Measurements from ENCODE around the gene CRISP1. TPM values are rescaled to one million over a fixed set of nuclear protein-coding genes. Genes with fewer than 3 reads are reported as not detected.

Gene CRISP1
- total and polyA plus RNA-seq, 2 of the 4 experiments (the other 2 are of a cell fraction): not detected

DNA sequence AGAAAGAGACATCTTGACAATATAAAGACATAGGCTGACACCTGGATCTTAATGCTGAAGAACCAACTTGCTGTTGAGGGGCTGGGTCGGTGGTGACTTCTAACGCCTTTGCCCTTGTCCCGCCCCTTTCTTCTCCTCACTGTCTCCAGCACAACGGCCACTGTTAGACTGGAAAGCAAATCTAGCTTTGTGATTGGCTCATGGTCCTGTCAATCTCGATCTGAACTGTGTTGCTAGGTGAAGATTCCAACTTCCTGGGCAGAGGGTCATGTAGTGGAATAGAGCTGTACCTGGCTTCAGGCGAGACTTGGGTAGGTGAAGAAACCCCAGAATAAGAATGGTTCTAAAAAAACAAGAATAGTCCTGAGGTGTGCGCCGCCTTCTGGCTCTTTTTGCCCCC, 79.2 kb downstream of the CRISP1 start, which contains the start of gene PGK2:
TSS of gene PGK2 (minus strand) at position 110 of the 400 bp plus-strand sequence. CDS start at position 12, 98 bp downstream.
- ATAC-seq (ENCODE audit: low read depth) (no peak), DNase-seq (no peak)
- BruUV-seq (replicated peaks): no TSS peak
- H3K18ac ChIP-seq (ENCODE audit: low read depth, low read length): no peak within 1 kb of the TSS
- no CpG with 5 or more reads among the region's 8 CpGs for WGBS, 2 experiments (ENCODE audit: extremely low coverage in 2 of 2, insufficient read length in 1 of 2)
- no peaks in the 10 kb centered on the region for H4K20me1 ChIP-seq (ENCODE audit: insufficient read depth, low read length)
- H3K4me1 ChIP-seq (ENCODE audit: control insufficient read depth, insufficient read depth, low read length): no peaks in the 10 kb centered on the region
- no peak within 1 kb of the TSS for H2AFZ ChIP-seq (replicated peaks; ENCODE audit: low read length, poor library complexity)
- no peak within 1 kb of the TSS for H2AK5ac ChIP-seq (ENCODE audit: low read depth, low read length)
- no peak within 1 kb of the TSS for H4K91ac ChIP-seq (ENCODE audit: insufficient read depth, low read depth, low read length)
- in situ Hi-C loops (cut with MboI; ENCODE audit: low sequenced_read_pairs) (no loop called here), intact Hi-C loops (cut with micrococcal nuclease) (no loop called here), dilution Hi-C loops (cut with HindIII; ENCODE audit: low sequenced_read_pairs, unreplicated experiment) (no loop called here)
- ChIA-PET CTCF (no interaction called here), POLR2A (ENCODE audit: unreplicated experiment) (interaction anchor here (0.6 kb wide), 1 partner anchor 1285 kb away, joined by 4 read pairs; no protein-coding TSS in a partner anchor)
- no peak within 1 kb of the TSS for H2BK120ac ChIP-seq (ENCODE audit: low read depth, low read length)
- H3K23ac ChIP-seq (ENCODE audit: low read depth, low read length): no peak within 1 kb of the TSS
- no peak within 1 kb of the TSS for H3K9ac ChIP-seq (ENCODE audit: low read depth, low read length)
- no peaks in the 10 kb centered on the region for H3K9me1 ChIP-seq (ENCODE audit: insufficient read depth, low read length)
- no peaks in the 10 kb centered on the region for H3K36me3 ChIP-seq (ENCODE audit: control insufficient read depth, insufficient read depth, low read length)
- H3K27ac ChIP-seq (ENCODE audit: insufficient read depth, low read length): no peak within 1 kb of the TSS
- H3K4me2 ChIP-seq (ENCODE audit: low read depth, low read length): no peak within 1 kb of the TSS
- H3K9me3 ChIP-seq (ENCODE audit: control insufficient read depth, insufficient read depth, low read length): peaks cover 4% of the 10 kb centered on the region; the same call in 1 of the 2 replicates
- H3K56ac ChIP-seq (ENCODE audit: extremely low read depth, insufficient read depth, low read length): no peak within 1 kb of the TSS
- no peak within 1 kb of the TSS for H4K8ac ChIP-seq (ENCODE audit: low read depth in 2 of 2, low read length in 2 of 2)
- H3K27me3 ChIP-seq (ENCODE audit: control insufficient read depth, insufficient read depth, low read length): no peaks in the 10 kb centered on the region
- no peak within 1 kb of the TSS for H2BK5ac ChIP-seq (ENCODE audit: low read depth, low read length, poor library complexity, severe bottlenecking)
- no peak for TF ChIP-seq CEBPB (IDR thresholded peaks at IDR 0.05; ENCODE audit: low read depth, low read length)
- no peak for TF ChIP-seq RCOR1 (IDR thresholded peaks at IDR 0.05; ENCODE audit: insufficient replicate concordance, low read length)
- TF ChIP-seq, protein P1, sequence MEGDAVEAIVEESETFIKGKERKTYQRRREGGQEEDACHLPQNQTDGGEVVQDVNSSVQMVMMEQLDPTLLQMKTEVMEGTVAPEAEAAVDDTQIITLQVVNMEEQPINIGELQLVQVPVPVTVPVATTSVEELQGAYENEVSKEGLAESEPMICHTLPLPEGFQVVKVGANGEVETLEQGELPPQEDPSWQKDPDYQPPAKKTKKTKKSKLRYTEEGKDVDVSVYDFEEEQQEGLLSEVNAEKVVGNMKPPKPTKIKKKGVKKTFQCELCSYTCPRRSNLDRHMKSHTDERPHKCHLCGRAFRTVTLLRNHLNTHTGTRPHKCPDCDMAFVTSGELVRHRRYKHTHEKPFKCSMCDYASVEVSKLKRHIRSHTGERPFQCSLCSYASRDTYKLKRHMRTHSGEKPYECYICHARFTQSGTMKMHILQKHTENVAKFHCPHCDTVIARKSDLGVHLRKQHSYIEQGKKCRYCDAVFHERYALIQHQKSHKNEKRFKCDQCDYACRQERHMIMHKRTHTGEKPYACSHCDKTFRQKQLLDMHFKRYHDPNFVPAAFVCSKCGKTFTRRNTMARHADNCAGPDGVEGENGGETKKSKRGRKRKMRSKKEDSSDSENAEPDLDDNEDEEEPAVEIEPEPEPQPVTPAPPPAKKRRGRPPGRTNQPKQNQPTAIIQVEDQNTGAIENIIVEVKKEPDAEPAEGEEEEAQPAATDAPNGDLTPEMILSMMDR (conservative IDR thresholded peaks at IDR 0.05; ENCODE audit: low read depth, low read length): no peak
- TF ChIP-seq POLR2A (IDR thresholded peaks at IDR 0.05; ENCODE audit: low read depth, low read length): no peak
- no peak for TF ChIP-seq RAD21 (IDR thresholded peaks at IDR 0.05; ENCODE audit: low read length)
- TF ChIP-seq MAZ (IDR thresholded peaks at IDR 0.05; ENCODE audit: borderline replicate concordance, low read depth, low read length): no peak
- no peak for TF ChIP-seq FOS (IDR thresholded peaks at IDR 0.05; ENCODE audit: low read depth, low read length)
- no peak for TF ChIP-seq MXI1 (IDR thresholded peaks at IDR 0.05; ENCODE audit: borderline replicate concordance, low read depth, low read length)
- TF ChIP-seq MAFK (IDR thresholded peaks at IDR 0.05; ENCODE audit: low read depth, low read length): no peak
- no peak for TF ChIP-seq NFE2L2 (IDR thresholded peaks at IDR 0.05; ENCODE audit: low read depth, low read length)
- TF ChIP-seq, protein P2, sequence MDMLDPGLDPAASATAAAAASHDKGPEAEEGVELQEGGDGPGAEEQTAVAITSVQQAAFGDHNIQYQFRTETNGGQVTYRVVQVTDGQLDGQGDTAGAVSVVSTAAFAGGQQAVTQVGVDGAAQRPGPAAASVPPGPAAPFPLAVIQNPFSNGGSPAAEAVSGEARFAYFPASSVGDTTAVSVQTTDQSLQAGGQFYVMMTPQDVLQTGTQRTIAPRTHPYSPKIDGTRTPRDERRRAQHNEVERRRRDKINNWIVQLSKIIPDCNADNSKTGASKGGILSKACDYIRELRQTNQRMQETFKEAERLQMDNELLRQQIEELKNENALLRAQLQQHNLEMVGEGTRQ (IDR thresholded peaks at IDR 0.05; ENCODE audit: low read depth, low read length): no peak
- no peak for TF ChIP-seq RFX5 (IDR thresholded peaks at IDR 0.05; ENCODE audit: low read depth, low read length)
- TF ChIP-seq, protein P3, sequence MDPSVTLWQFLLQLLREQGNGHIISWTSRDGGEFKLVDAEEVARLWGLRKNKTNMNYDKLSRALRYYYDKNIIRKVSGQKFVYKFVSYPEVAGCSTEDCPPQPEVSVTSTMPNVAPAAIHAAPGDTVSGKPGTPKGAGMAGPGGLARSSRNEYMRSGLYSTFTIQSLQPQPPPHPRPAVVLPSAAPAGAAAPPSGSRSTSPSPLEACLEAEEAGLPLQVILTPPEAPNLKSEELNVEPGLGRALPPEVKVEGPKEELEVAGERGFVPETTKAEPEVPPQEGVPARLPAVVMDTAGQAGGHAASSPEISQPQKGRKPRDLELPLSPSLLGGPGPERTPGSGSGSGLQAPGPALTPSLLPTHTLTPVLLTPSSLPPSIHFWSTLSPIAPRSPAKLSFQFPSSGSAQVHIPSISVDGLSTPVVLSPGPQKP (IDR thresholded peaks at IDR 0.05; ENCODE audit: borderline replicate concordance, low read depth, low read length): no peak
- no peak for TF ChIP-seq SMC3 (IDR thresholded peaks at IDR 0.05; ENCODE audit: low read depth, low read length)
- no peak for TF ChIP-seq CHD1 (IDR thresholded peaks at IDR 0.05; ENCODE audit: low read depth, low read length)
- TF ChIP-seq BHLHE40 (IDR thresholded peaks at IDR 0.05; ENCODE audit: low read depth, low read length): no peak
- H3K79me1 ChIP-seq (ENCODE audit: low read depth in 1 of 2, low read length in 2 of 2): no peaks in the 10 kb centered on the region
- H3K4me3 ChIP-seq (ENCODE audit: insufficient read depth, low read depth, low read length): no peak within 1 kb of the TSS
- no peak within 1 kb of the TSS for H2BK20ac ChIP-seq (ENCODE audit: low read depth, low read length)
- no peak within 1 kb of the TSS for H2BK15ac ChIP-seq (ENCODE audit: low read depth, low read length)
- H4K5ac ChIP-seq (ENCODE audit: low read depth, low read length): no peak within 1 kb of the TSS
- no peak within 1 kb of the TSS for H3K14ac ChIP-seq (replicated peaks; ENCODE audit: low read depth, low read length)
- H3K4ac ChIP-seq (ENCODE audit: low read depth, low read length): no peak within 1 kb of the TSS
- no peak within 1 kb of the TSS for H2AK9ac ChIP-seq (replicated peaks; ENCODE audit: low read depth, low read length, poor library complexity)

Measured in IMR-90 (cell line).